ENCODE results near the gene COPS2.
"Not testable (repeated sequence)": the region's sequence is repeated elsewhere in the genome, so short reads cannot be mapped to it uniquely, and the experiment has no call there.

COPS2 gene

DNA sequence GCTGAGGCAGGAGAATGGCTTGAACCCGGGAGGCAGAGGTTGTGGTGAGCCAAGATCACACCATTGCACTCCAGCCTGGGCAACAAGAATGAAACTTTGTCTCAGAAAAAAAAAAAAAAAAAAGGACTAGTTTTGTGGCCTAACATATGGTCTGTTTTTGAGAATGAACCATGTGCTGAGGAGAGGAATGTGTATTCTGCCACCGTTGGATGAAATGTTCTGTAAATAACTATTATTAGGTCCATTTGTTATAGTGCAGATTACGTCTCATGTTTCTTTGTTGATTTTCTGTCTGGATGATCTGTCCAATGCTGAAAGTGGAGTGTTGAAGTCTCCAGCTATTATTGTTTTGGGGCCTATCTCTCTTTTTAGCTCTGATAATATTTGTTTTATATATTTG is 28.3 kb upstream of the COPS2 start:
- not testable (repeated sequence) for H3K27ac ChIP-seq (ENCODE audit: low read depth, low read length); H3K9ac ChIP-seq (ENCODE audit: low read length in 5 of 5); H3K4me1 ChIP-seq (ENCODE audit: control insufficient read depth in 5 of 5, insufficient read depth in 5 of 5, low read length in 5 of 5); H3K4me3 ChIP-seq (ENCODE audit: low read depth in 1 of 5, low read length in 5 of 5); H3K36me3 ChIP-seq (ENCODE audit: control insufficient read depth in 5 of 5, insufficient read depth in 5 of 5, low read length in 5 of 5); H3K27me3 ChIP-seq (ENCODE audit: control insufficient read depth in 5 of 5, insufficient read depth in 4 of 5, low read length in 5 of 5); H3K9me3 ChIP-seq (ENCODE audit: control insufficient read depth in 5 of 5, low read length in 5 of 5)

DNA sequence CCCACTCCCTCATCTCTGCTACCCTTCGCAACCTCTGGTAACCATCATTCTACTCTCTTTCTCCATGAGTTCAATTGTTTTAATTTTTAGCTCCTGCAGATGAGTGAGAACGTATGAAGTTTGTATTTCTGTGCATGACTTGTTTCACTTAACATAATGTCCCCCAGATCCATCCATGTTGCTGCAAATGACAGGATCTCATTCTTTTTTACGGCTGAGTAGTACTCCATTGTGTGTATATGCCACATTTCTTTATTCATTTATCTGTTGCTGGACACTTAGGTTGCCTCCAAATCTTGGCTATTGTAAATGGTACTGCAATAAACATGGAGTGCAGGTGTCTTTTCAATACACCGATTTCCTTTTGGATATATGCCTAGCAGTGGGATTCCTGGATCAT is 26.7 kb upstream of the COPS2 start:
- no peaks in the 10 kb centered on the region for H3K4me1 ChIP-seq (ENCODE audit: control insufficient read depth in 5 of 5, insufficient read depth in 5 of 5, low read length in 5 of 5)
- H3K4me3 ChIP-seq (ENCODE audit: low read depth in 1 of 5, low read length in 5 of 5), result no peak overlapping the region
- H3K9ac ChIP-seq (ENCODE audit: low read length in 5 of 5), result no peak overlapping the region
- H3K27ac ChIP-seq (ENCODE audit: low read depth, low read length), result no peak overlapping the region
- no peaks in the 10 kb centered on the region for H3K36me3 ChIP-seq (ENCODE audit: control insufficient read depth in 5 of 5, insufficient read depth in 5 of 5, low read length in 5 of 5)
- H3K9me3 ChIP-seq (ENCODE audit: control insufficient read depth in 5 of 5, low read length in 5 of 5), result no peaks in the 10 kb centered on the region
- H3K27me3 ChIP-seq (ENCODE audit: control insufficient read depth in 5 of 5, insufficient read depth in 4 of 5, low read length in 5 of 5), result no peaks in the 10 kb centered on the region

DNA sequence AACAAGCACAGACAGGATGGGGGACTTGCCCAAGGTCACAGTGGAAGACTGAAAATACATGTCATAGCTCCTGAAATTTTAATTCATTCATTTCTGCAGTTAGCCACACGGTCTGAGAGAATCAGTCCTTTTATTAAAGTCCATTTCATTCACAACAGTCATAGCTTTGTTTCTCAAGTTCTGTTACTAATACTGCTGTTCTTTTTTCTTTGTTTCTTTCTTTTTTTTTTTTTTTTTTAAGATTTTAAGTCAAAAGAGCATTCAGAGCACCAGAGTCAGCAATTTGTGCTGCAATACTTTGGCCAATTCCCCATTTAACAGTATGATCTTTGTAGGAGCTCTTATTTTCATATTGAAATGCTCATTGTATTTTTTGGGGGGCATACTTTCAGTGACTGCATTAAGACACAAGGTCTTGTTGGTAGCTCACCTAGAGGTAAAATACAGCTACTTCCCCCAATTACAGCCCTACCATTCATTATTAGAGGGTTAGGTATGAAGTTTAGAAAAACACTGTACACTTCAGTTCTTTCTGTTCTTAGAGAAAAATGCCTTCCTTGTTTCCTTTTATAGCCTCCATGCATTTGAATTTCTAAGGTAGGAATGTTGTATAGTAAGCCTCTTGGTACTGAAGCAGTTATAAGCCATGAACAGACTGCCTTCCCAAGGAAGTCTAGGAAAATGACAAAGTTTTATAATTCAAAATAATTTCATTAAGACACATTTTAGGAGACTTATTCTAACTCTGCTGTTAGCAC is 24.2 kb upstream of the COPS2 start:
- H3K9me3 ChIP-seq (ENCODE audit: control insufficient read depth in 5 of 5, low read length in 5 of 5), result no peaks in the 10 kb centered on the region
- no peaks in the 10 kb centered on the region for H3K27me3 ChIP-seq (ENCODE audit: control insufficient read depth in 5 of 5, insufficient read depth in 4 of 5, low read length in 5 of 5)
- no peak overlapping the region for H3K4me3 ChIP-seq (ENCODE audit: low read depth in 1 of 5, low read length in 5 of 5)
- H3K4me1 ChIP-seq (ENCODE audit: control insufficient read depth in 5 of 5, insufficient read depth in 5 of 5, low read length in 5 of 5), result no peaks in the 10 kb centered on the region
- no peaks in the 10 kb centered on the region for H3K36me3 ChIP-seq (ENCODE audit: control insufficient read depth in 5 of 5, insufficient read depth in 5 of 5, low read length in 5 of 5)
- H3K9ac ChIP-seq (ENCODE audit: low read length in 5 of 5), result no peak overlapping the region
- H3K27ac ChIP-seq (ENCODE audit: low read depth, low read length), result no peak overlapping the region

DNA sequence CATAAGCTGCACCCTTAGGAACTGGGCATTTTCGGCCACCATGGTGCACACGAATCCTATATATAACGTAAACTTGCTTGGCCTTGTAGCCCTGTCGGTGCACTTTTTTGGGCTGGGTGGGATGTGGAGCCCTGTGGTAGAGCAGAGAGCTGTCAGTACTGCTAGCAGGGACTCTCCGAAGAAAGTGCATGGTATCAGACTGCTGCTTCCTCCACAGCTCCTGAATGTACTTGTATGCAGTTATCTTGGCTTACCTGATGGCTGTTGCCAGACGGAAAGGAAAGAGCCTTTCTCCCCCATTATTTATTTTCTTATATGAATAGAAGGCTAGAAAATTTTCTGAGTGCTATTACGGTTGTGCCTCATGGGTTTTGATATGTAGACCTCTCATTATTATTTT is 23.1 kb upstream of the COPS2 start:
- Histone ChIP-seq H3K36me3 (ENCODE audit: control insufficient read depth in 5 of 5, insufficient read depth in 5 of 5, low read length in 5 of 5) (no peaks in the 10 kb centered on the region), H3K9me3 (ENCODE audit: control insufficient read depth in 5 of 5, low read length in 5 of 5) (no peaks in the 10 kb centered on the region), H3K27me3 (ENCODE audit: control insufficient read depth in 5 of 5, insufficient read depth in 4 of 5, low read length in 5 of 5) (no peaks in the 10 kb centered on the region), H3K4me3 (ENCODE audit: low read depth in 1 of 5, low read length in 5 of 5) (no peak overlapping the region), H3K27ac (ENCODE audit: low read depth, low read length) (no peak overlapping the region), H3K4me1 (ENCODE audit: control insufficient read depth in 5 of 5, insufficient read depth in 5 of 5, low read length in 5 of 5) (no peaks in the 10 kb centered on the region), H3K9ac (ENCODE audit: low read length in 5 of 5) (no peak overlapping the region)

DNA sequence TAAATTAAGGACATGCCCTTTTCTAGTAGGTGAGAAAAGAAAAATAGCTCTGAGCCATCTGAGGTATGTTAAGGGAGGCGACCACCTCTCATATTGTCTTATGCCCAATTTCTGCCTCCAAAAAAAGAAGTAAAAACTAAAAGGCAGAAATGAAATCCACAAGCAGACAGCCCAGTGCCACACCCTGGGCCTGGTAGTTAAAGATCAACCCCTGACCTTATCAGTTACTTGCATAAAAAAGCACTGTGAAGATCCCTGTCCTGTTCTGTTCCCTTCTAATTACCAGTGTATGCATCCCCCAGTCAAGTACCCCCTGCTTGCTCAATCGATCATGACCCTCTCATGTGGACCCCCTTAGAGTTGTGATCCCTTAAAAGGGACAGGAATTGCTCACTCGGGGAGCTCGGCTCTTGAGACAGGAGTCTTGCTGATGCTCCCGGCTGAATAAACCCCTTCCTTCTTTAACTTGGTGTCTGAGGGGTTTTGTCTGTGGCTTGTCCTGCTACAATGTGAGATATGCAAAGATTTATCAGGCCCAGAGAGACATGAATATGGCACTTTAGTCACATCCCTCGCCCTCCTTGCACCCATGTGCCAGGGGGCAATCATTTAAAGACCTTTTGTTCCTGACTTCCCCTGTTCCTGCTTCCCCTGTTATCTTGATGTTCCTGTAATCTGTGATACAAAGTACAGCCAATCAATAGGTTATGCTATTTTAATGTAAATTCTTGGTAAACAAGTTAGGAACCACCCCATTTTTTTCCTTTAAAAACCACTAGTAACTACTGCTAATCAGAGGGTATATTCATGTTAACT is 20.4 kb upstream of the COPS2 start:
- not testable (repeated sequence) for H3K9ac ChIP-seq (ENCODE audit: low read length in 5 of 5); H3K36me3 ChIP-seq (ENCODE audit: control insufficient read depth in 5 of 5, insufficient read depth in 5 of 5, low read length in 5 of 5); H3K9me3 ChIP-seq (ENCODE audit: control insufficient read depth in 5 of 5, low read length in 5 of 5); H3K4me3 ChIP-seq (ENCODE audit: low read depth in 1 of 5, low read length in 5 of 5); H3K27ac ChIP-seq (ENCODE audit: low read depth, low read length); H3K27me3 ChIP-seq (ENCODE audit: control insufficient read depth in 5 of 5, insufficient read depth in 4 of 5, low read length in 5 of 5)
- H3K4me1 ChIP-seq (ENCODE audit: control insufficient read depth in 5 of 5, insufficient read depth in 5 of 5, low read length in 5 of 5), result peaks cover 0 to 10% (median 7%) of the 10 kb centered on the region in 5 donors

DNA sequence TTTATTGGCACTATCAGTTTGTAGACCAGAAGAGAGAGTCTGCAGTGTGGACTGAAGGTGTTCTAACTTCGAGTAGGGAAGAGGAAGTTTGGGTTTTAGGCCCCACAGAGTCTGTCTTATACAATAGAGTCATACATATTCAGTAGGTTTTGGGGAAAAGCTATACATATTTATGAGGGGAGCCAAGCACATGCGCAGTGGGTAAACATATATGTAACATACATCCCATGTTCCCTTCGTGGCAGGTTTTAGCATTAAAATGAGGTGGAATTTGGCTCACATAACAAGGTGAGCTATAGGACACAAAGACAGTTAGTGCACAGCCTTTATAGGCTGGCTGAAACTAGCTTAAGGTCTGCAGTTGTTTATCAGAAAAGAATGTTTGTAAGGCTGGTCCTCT is 19.5 kb upstream of the COPS2 start:
- Histone ChIP-seq H3K36me3 (ENCODE audit: control insufficient read depth in 5 of 5, insufficient read depth in 5 of 5, low read length in 5 of 5) (no peaks in the 10 kb centered on the region), H3K4me1 (ENCODE audit: control insufficient read depth in 5 of 5, insufficient read depth in 5 of 5, low read length in 5 of 5) (peaks cover 0 to 16% (median 14%) of the 10 kb centered on the region in 5 donors), H3K9ac (ENCODE audit: low read length in 5 of 5) (no peak overlapping the region), H3K27me3 (ENCODE audit: control insufficient read depth in 5 of 5, insufficient read depth in 4 of 5, low read length in 5 of 5) (no peaks in the 10 kb centered on the region), H3K27ac (ENCODE audit: low read depth, low read length) (no peak overlapping the region), H3K4me3 (ENCODE audit: low read depth in 1 of 5, low read length in 5 of 5) (no peak overlapping the region), H3K9me3 (ENCODE audit: control insufficient read depth in 5 of 5, low read length in 5 of 5) (no peaks in the 10 kb centered on the region)

DNA sequence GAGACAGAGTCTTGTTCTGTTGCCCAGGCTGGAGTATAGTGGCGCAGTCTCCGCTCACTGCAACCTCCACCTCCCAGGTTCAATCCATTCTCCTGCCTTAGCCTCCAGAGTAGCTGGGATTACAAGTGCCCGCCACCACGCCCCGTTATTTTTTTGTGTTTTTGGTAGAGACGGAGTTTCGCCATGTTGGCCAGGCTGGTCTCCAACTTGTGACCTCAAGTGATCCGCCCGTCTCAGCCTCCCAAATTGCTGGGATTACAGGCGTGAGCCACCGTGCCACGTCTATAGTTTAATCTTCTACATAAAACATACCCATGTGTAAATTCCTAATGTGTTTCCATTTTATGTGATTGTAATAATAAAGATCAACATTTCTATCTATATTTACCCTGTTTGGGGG is 16.4 kb upstream of the COPS2 start:
- Histone ChIP-seq H3K9me3 (ENCODE audit: control insufficient read depth in 5 of 5, low read length in 5 of 5) (no peaks in the 10 kb centered on the region), H3K4me3 (ENCODE audit: low read depth in 1 of 5, low read length in 5 of 5) (no peak overlapping the region), H3K36me3 (ENCODE audit: control insufficient read depth in 5 of 5, insufficient read depth in 5 of 5, low read length in 5 of 5) (no peaks in the 10 kb centered on the region), H3K4me1 (ENCODE audit: control insufficient read depth in 5 of 5, insufficient read depth in 5 of 5, low read length in 5 of 5) (peaks cover 0 to 21% (median 19%) of the 10 kb centered on the region in 5 donors), H3K9ac (ENCODE audit: low read length in 5 of 5) (no peak overlapping the region), H3K27me3 (ENCODE audit: control insufficient read depth in 5 of 5, insufficient read depth in 4 of 5, low read length in 5 of 5) (no peaks in the 10 kb centered on the region), H3K27ac (ENCODE audit: low read depth, low read length) (no peak overlapping the region)

DNA sequence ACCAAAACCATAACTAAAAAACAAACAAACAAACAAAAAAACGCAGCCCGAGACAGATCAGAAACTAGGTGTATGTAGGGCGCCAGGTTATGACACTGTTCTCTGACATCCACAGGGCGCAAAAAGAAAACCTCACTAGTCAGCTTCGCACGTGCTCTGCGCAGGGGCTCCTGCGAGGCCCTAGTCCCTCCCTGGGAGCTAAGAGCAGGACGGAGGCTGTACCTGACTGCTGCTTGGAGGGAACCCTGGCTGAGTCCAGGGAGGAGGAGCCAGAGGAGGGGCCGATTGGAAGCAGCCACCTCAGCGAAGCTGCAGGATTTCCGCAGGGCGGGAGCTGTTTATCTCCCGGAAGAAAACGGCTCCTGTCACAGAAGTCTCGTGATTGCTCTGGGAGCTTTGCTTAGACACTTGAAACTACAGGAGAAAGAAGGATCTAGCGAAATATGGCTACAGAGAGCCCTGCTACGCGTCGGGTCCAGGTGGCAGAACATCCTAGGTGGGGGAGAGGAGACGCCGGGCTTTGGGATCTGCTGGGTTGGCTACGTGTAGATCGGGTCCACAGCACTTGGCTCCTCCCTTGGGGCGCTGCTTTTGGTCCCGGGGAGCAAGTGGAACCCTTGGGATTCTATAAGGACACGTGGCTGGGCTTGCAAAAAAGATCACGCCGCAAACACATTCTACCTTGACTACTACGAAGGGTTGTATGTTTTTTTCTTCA is 14.6 kb upstream of the COPS2 start, which contains the start of gene GALK2:
TSS of gene GALK2 (plus strand) at position 368 of the 718 bp plus-strand sequence. CDS start at position 444, 76 bp downstream.
- Histone ChIP-seq H3K27ac (ENCODE audit: low read depth, low read length) (peak within 1 kb of the TSS; percentile 77), H3K36me3 (ENCODE audit: control insufficient read depth in 5 of 5, insufficient read depth in 5 of 5, low read length in 5 of 5) (no peaks in the 10 kb centered on the region), H3K27me3 (ENCODE audit: control insufficient read depth in 5 of 5, insufficient read depth in 4 of 5, low read length in 5 of 5) (no peaks in the 10 kb centered on the region), H3K4me3 (ENCODE audit: low read depth in 1 of 5, low read length in 5 of 5) (peak within 1 kb of the TSS; percentile 86 to 94 (median 92)), H3K9me3 (ENCODE audit: control insufficient read depth in 5 of 5, low read length in 5 of 5) (no peaks in the 10 kb centered on the region), H3K4me1 (ENCODE audit: control insufficient read depth in 5 of 5, insufficient read depth in 5 of 5, low read length in 5 of 5) (peaks cover 0 to 21% (median 19%) of the 10 kb centered on the region in 5 donors), H3K9ac (ENCODE audit: low read length in 5 of 5) (peak within 1 kb of the TSS; percentile 75 to 96 (median 86))

DNA sequence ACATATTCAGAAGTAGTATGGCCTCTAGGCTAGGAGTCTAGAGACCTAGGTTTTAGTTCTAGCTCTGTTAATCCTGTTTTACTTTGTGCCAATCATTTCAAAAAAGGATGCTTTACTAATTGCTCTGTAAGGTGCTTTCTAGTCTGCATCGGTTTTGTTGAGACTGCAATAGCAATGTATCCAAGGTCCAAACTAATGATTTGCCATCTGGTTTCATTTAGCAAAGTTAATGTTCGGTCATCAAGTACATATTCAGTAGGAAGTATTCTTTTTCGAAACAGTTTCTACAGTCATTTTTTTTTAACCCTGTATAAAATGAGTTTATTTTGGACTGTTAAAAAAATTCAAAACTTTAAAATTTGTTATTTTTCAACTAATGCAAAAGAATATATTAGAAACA is 12.6 kb upstream of the COPS2 start:
- H3K4me1 ChIP-seq (ENCODE audit: control insufficient read depth in 5 of 5, insufficient read depth in 5 of 5, low read length in 5 of 5), result peaks cover 0 to 21% (median 19%) of the 10 kb centered on the region in 5 donors
- H3K27ac ChIP-seq (ENCODE audit: low read depth, low read length), result no peak overlapping the region
- H3K4me3 ChIP-seq (ENCODE audit: low read depth in 1 of 5, low read length in 5 of 5), result no peak overlapping the region
- no peaks in the 10 kb centered on the region for H3K9me3 ChIP-seq (ENCODE audit: control insufficient read depth in 5 of 5, low read length in 5 of 5)
- no peaks in the 10 kb centered on the region for H3K27me3 ChIP-seq (ENCODE audit: control insufficient read depth in 5 of 5, insufficient read depth in 4 of 5, low read length in 5 of 5)
- no peak overlapping the region for H3K9ac ChIP-seq (ENCODE audit: low read length in 5 of 5)
- H3K36me3 ChIP-seq (ENCODE audit: control insufficient read depth in 5 of 5, insufficient read depth in 5 of 5, low read length in 5 of 5), result no peaks in the 10 kb centered on the region

DNA sequence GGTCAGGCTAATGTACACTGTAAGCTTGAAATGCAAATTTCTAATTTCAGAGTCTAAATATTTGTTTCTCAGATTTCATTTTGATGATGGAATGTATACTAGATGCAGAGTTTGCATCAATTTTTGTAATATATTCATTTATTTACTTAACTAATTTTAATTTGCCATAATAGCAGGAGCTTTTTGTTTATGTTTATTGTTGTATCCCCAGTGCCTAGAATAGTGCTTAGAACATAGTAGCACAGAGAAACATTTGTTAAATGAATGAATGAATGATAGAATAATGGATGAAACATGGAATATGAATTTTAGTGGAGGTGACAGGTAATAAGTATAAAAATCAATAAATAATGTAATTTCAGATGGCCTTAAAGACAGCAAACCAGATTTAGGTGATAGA is 9.5 kb upstream of the COPS2 start:
- H3K27me3 ChIP-seq (ENCODE audit: control insufficient read depth in 5 of 5, insufficient read depth in 4 of 5, low read length in 5 of 5), result no peaks in the 10 kb centered on the region
- H3K36me3 ChIP-seq (ENCODE audit: control insufficient read depth in 5 of 5, insufficient read depth in 5 of 5, low read length in 5 of 5), result peaks cover 0 to 7% (median 0%) of the 10 kb centered on the region in 5 donors
- no peak overlapping the region for H3K27ac ChIP-seq (ENCODE audit: low read depth, low read length)
- no peaks in the 10 kb centered on the region for H3K9me3 ChIP-seq (ENCODE audit: control insufficient read depth in 5 of 5, low read length in 5 of 5)
- H3K4me3 ChIP-seq (ENCODE audit: low read depth in 1 of 5, low read length in 5 of 5), result no peak overlapping the region
- peaks cover 0 to 4% (median 4%) of the 10 kb centered on the region in 5 donors for H3K4me1 ChIP-seq (ENCODE audit: control insufficient read depth in 5 of 5, insufficient read depth in 5 of 5, low read length in 5 of 5)
- no peak overlapping the region for H3K9ac ChIP-seq (ENCODE audit: low read length in 5 of 5)

Data from subcutaneous abdominal adipose tissue (tissue), 5 donors.